Breast epithelium (tissue), 4 donors: ENCODE measurements around the gene CDH4. TPM values are rescaled to one million over a fixed set of nuclear protein-coding genes. Genes with fewer than 3 reads are reported as not detected.

Experiments
- DNase-seq, 2 donors: peaks; one replicate each; pipeline ENCODE4 v3.0.0-alpha.2; 2019; ENCODE audit warnings: low spot score in 2 of 2
- H3K27ac ChIP-seq, 2 donors: fragments of 200-600 bp; sonication (generic) in 1 of 2; one replicate each; pipeline ENCODE4 v1.5.1; 2016 to 2019; ENCODE audit warnings: mild to moderate bottlenecking in 1 of 2
- H3K27me3 ChIP-seq, 2 donors: fragments of 200-600 bp; sonication (generic) in 1 of 2; one replicate each; pipeline versions ENCODE4 v1.5.1 to v1.6.0; 2017 to 2019; ENCODE audit warnings: control low read depth in 1 of 2, mild to moderate bottlenecking in 1 of 2
- H3K36me3 ChIP-seq: fragments of 200-600 bp; one replicate; pipeline ENCODE4 v1.5.1; 2019
- H3K4me1 ChIP-seq, 2 donors: fragments of 200-600 bp; sonication (generic); one replicate each; pipeline ENCODE4 v1.5.1; 2016 to 2019; ENCODE audit warnings: control low read depth in 1 of 2
- H3K4me3 ChIP-seq, 3 donors: fragments of 200-600 bp; sonication (generic); 1 replicate in 2 of 3; 2 replicates in 1 of 3; pipeline ENCODE4 v1.5.1; 2016 to 2019; ENCODE audit warnings: mild to moderate bottlenecking in 3 of 3, moderate library complexity in 2 of 3
- H3K9me3 ChIP-seq, 2 donors: fragments of 200-600 bp; sonication (generic) in 1 of 2; one replicate each; pipeline ENCODE4 v1.5.1; 2016 to 2019; ENCODE audit warnings: control low read depth in 1 of 2
- CTCF ChIP-seq, 3 donors: fragments of 450-650 bp; IDR thresholded peaks; one replicate each; pipeline ENCODE4 v1.5.1; 2016 to 2017; ENCODE audit warnings: antibody characterized with exemption in 3 of 3, mild to moderate bottlenecking in 3 of 3, moderate library complexity in 3 of 3
- POLR2A ChIP-seq: fragments of 450-650 bp; IDR thresholded peaks from one replicate; pipeline ENCODE4 v1.6.1; 2016; ENCODE audit warnings: antibody characterized with exemption, mild to moderate bottlenecking, moderate library complexity
- POLR2AphosphoS5 ChIP-seq, 3 donors: sonication (generic); formaldehyde crosslinking; IDR thresholded peaks; one replicate each; pipeline ENCODE4 v1.6.1; 2017; ENCODE audit warnings: antibody characterized with exemption in 3 of 3
- intact Hi-C: fragments of 100-400 bp; cut with DNase I; formaldehyde crosslinking; loops from one replicate; pipeline ENCODE4 v1.15.1; 2023; ENCODE audit warnings: low total_unique reads
- total RNA-seq, 3 donors: library from RNA; depleted of rRNA; stranded (reverse); fragments of >200 nt; gene quantifications; one replicate each; pipeline ENCODE4 v1.1.0, GENCODE V29; 2016

Gene CDH4
- total RNA-seq, 3 donors from 2014 or later: under 0.01 TPM; not detected in 2

- Histone ChIP-seq H3K4me1 (no peaks in the 10 kb centered on the region), H3K4me3 (no peak overlapping the region), H3K36me3 (no peaks in the 10 kb centered on the region), H3K27me3 (peaks cover 0 to 10% of the 10 kb centered on the region in 2 donors), H3K9me3 (no peaks in the 10 kb centered on the region), H3K27ac (no peak overlapping the region)
- DNase-seq: no peak
- TF ChIP-seq POLR2A (no peak), CTCF (IDR thresholded peaks at IDR 0.05) (no peak), POLR2AphosphoS5 (IDR thresholded peaks at IDR 0.05) (no peak)
- intact Hi-C loops: no loop called here
These were observed 585.1 kb downstream of the CDH4 start for GRCh38 chr20:61837200-61837599.

GRCh38 chr20:61839223-61839911 lies 587.3 kb downstream of the CDH4 start:
- H3K27ac ChIP-seq: no peak overlapping the region
- no peaks in the 10 kb centered on the region for H3K36me3 ChIP-seq
- peaks cover 0 to 14% of the 10 kb centered on the region in 2 donors for H3K27me3 ChIP-seq
- H3K4me1 ChIP-seq: no peaks in the 10 kb centered on the region
- H3K9me3 ChIP-seq: no peaks in the 10 kb centered on the region
- TF ChIP-seq CTCF (IDR thresholded peaks at IDR 0.05) (no peak), POLR2A (no peak), POLR2AphosphoS5 (IDR thresholded peaks at IDR 0.05) (no peak)
- intact Hi-C loops: no loop called here
- DNase-seq: no peak
- H3K4me3 ChIP-seq: no peak overlapping the region

- Histone ChIP-seq H3K27me3 (peaks cover 0 to 22% of the 10 kb centered on the region in 2 donors), H3K36me3 (no peaks in the 10 kb centered on the region), H3K4me3 (no peak overlapping the region), H3K4me1 (no peaks in the 10 kb centered on the region), H3K27ac (no peak overlapping the region), H3K9me3 (no peaks in the 10 kb centered on the region)
- intact Hi-C loops: no loop called here
- DNase-seq: no peak
- TF ChIP-seq POLR2AphosphoS5 (IDR thresholded peaks at IDR 0.05) (no peak), POLR2A (no peak), CTCF (IDR thresholded peaks at IDR 0.05) (no peak)
These were observed 588.1 kb downstream of the CDH4 start for GRCh38 chr20:61839912-61840778.

- Histone ChIP-seq H3K4me1 (no peaks in the 10 kb centered on the region), H3K36me3 (no peaks in the 10 kb centered on the region), H3K4me3 (no peak overlapping the region), H3K27ac (no peak overlapping the region), H3K27me3 (peaks cover 0 to 22% of the 10 kb centered on the region in 2 donors), H3K9me3 (no peaks in the 10 kb centered on the region)
- intact Hi-C loops: no loop called here
- TF ChIP-seq POLR2A (no peak), POLR2AphosphoS5 (IDR thresholded peaks at IDR 0.05) (no peak), CTCF (IDR thresholded peaks at IDR 0.05) (no peak)
- no peak for DNase-seq
These were observed 588.9 kb downstream of the CDH4 start for GRCh38 chr20:61840779-61841455.
